HG03342 (cell line): ENCODE data around the gene CERCAM.

Source experiments
- ATAC-seq: cut with Tn5 transposase; IDR thresholded peaks from one replicate; pipeline ENCODE4 v1.9.1; 2021; ENCODE audit warnings: mild to moderate bottlenecking, moderate library complexity; ENCODE audit not compliant: unreplicated experiment

Gene CERCAM

GRCh38 chr9:128454991-128455390 lies 34.3 kb downstream of the CERCAM start:
- no peak for ATAC-seq

- ATAC-seq, result peak; percentile 82
Measured at GRCh38 chr9:128455849-128456612, 35.4 kb downstream of the CERCAM start, which contains the start of gene ODF2. Gene ODF2, plus strand, starts transcription at chr9:128456006. Its CDS starts 86 bp downstream, at chr9:128456092.

GRCh38 chr9:128456613-128457061 lies 36.0 kb downstream of the CERCAM start:
- peak; percentile 54 for ATAC-seq

- no peak for ATAC-seq
Measured at GRCh38 chr9:128457207-128457606, 36.5 kb downstream of the CERCAM start.

GRCh38 chr9:128459011-128459410 lies 38.4 kb downstream of the CERCAM start:
- ATAC-seq, result no peak

- ATAC-seq, result no peak
Measured at GRCh38 chr9:128469070-128469469, 48.4 kb downstream of the CERCAM start.

- no peak for ATAC-seq
Measured at GRCh38 chr9:128470560-128470959, 49.9 kb downstream of the CERCAM start.

- ATAC-seq, result no peak
Measured at GRCh38 chr9:128473104-128473503, 52.4 kb downstream of the CERCAM start.

GRCh38 chr9:128475867-128476266 lies 55.2 kb downstream of the CERCAM start:
- ATAC-seq, result no peak

- no peak for ATAC-seq
Measured at GRCh38 chr9:128479262-128479661, 58.6 kb downstream of the CERCAM start.

GRCh38 chr9:128481561-128481960 lies 60.9 kb downstream of the CERCAM start:
- no peak for ATAC-seq

GRCh38 chr9:128482186-128482585 lies 61.5 kb downstream of the CERCAM start:
- no peak for ATAC-seq

- ATAC-seq, result no peak
Measured at GRCh38 chr9:128484686-128485413, 64.2 kb downstream of the CERCAM start.

- no peak for ATAC-seq
Measured at GRCh38 chr9:128485414-128485855, 64.8 kb downstream of the CERCAM start.

- no peak for ATAC-seq
Measured at GRCh38 chr9:128486201-128486600, 65.5 kb downstream of the CERCAM start.
